Esophagus (tissue), 2 donors: ENCODE measurements around the gene SMC1B. TPM values are rescaled to one million over a fixed set of nuclear protein-coding genes. Genes with fewer than 3 reads are reported as not detected.
"Not testable (repeated sequence)": the region's sequence is repeated elsewhere in the genome, so short reads cannot be mapped to it uniquely, and the experiment has no call there.

Source experiments
- H3K27ac ChIP-seq, 2 donors: one replicate each; pipeline ENCODE4 v1.5.1; 2013; ENCODE audit warnings: low read depth in 2 of 2, mild to moderate bottlenecking in 2 of 2, inconsistent platforms in 1 of 2, low read length in 1 of 2, moderate library complexity in 1 of 2
- H3K27me3 ChIP-seq, 2 donors: one replicate each; pipeline ENCODE4 v1.6.1; 2013; ENCODE audit warnings: low read length in 2 of 2, control low read depth in 1 of 2, mild to moderate bottlenecking in 1 of 2; ENCODE audit not compliant: insufficient read depth in 2 of 2, control insufficient read depth in 1 of 2
- H3K36me3 ChIP-seq, 2 donors: one replicate each; pipeline ENCODE4 v1.6.1; 2013; ENCODE audit warnings: low read length in 1 of 2; ENCODE audit not compliant: control insufficient read depth in 2 of 2, insufficient read depth in 2 of 2
- H3K4me1 ChIP-seq, 2 donors: one replicate each; pipeline ENCODE4 v1.6.1; 2013; ENCODE audit warnings: low read length in 1 of 2; ENCODE audit not compliant: control insufficient read depth in 2 of 2, insufficient read depth in 2 of 2
- H3K4me3 ChIP-seq, 2 donors: one replicate each; pipeline ENCODE4 v1.5.1; 2013; ENCODE audit warnings: low read length in 2 of 2, mild to moderate bottlenecking in 2 of 2, low read depth in 1 of 2, moderate library complexity in 1 of 2
- H3K9me3 ChIP-seq, 2 donors: one replicate each; pipeline ENCODE4 v1.6.1; 2013; ENCODE audit warnings: mild to moderate bottlenecking in 2 of 2, low read depth in 1 of 2, low read length in 1 of 2, moderate library complexity in 1 of 2; ENCODE audit not compliant: control insufficient read depth in 2 of 2, insufficient read depth in 1 of 2
- WGBS, 2 donors: extraction: QIAGEN DNeasy Blood & Tissue Kit; methylation state at CpG; one replicate each; pipeline ENCODE4 v1.1.7; 2013; 5-methylcytosine and 5-hydroxymethylcytosine counted together
- polyA plus RNA-seq, 2 donors: library from polyadenylated mRNA; stranded (reverse); fragments of 200-250 nt; gene quantifications; one replicate each; pipeline ENCODE4 v1.2.3, GENCODE V29; 2013
- donor health status: healthy with polysubstance abuse.
- donor health status: Bipolar disorder and iron deficiency.

Gene SMC1B
- polyA plus RNA-seq, 2 donors: 0.04 TPM; not detected in 1

GRCh38 chr22:45402466-45402985 is 10.9 kb downstream of the SMC1B start:
- Histone ChIP-seq H3K4me3 (no peak overlapping the region), H3K9me3 (no peaks in the 10 kb centered on the region), H3K4me1 (peaks cover 5 to 8% of the 10 kb centered on the region in 2 donors), H3K27me3 (no peaks in the 10 kb centered on the region), H3K36me3 (no peaks in the 10 kb centered on the region), H3K27ac (no peak overlapping the region)
- WGBS, 2 donors: 42 to 54% methylated on average over 3 of the region's 3 CpGs

DNA sequence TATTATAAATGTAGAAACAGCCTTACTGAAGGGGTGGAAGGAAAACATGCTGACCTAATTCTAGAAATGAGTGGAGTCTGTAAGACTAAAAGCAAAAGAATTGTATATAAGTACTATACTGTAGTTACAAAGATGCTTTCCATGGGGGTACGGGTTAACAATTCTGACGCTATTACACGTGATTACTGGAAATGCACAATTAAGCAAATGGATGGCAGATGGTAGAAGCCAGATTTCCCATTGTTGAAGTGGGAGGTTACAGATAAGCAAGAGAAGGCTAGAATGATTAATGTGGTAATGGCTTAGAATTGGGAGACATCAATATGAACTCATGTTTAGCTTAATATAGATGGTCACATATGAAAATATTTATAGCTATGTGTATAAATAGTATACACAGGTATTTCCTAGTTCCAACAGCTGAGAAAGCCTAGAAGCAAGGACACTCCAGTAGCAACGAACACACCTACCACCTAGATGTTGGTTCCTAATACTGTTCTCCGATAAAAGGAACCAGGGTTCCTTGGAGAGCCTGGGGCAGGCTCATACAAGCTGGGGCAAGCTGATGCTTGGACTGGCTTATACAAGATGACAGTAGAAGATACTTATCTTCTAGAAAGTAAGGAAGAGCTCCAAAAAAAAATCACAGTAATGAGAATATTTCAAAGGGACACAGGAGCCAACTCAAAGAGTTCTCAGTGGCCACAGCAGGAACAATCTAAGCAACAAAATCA is 13.5 kb downstream of the SMC1B start:
- no peak overlapping the region for H3K4me3 ChIP-seq
- no peaks in the 10 kb centered on the region for H3K27me3 ChIP-seq
- no peaks in the 10 kb centered on the region for H3K9me3 ChIP-seq
- 72 to 78% methylated on average over 5 of the region's 5 CpGs for WGBS, 2 donors
- peaks cover 5 to 8% of the 10 kb centered on the region in 2 donors for H3K4me1 ChIP-seq
- H3K36me3 ChIP-seq: no peaks in the 10 kb centered on the region
- H3K27ac ChIP-seq: no peak overlapping the region

GRCh38 chr22:45398214-45398613 is 15.2 kb downstream of the SMC1B start:
- peaks cover 5 to 8% of the 10 kb centered on the region in 2 donors for H3K4me1 ChIP-seq
- H3K36me3 ChIP-seq: no peaks in the 10 kb centered on the region
- no peak overlapping the region for H3K4me3 ChIP-seq
- no peaks in the 10 kb centered on the region for H3K9me3 ChIP-seq
- H3K27ac ChIP-seq: no peak overlapping the region
- H3K27me3 ChIP-seq: no peaks in the 10 kb centered on the region
- WGBS, 2 donors: 75 to 77% methylated on average over 13 of the region's 13 CpGs

GRCh38 chr22:45397806-45398205 is 15.6 kb downstream of the SMC1B start:
- Histone ChIP-seq H3K36me3 (no peaks in the 10 kb centered on the region), H3K27me3 (no peaks in the 10 kb centered on the region), H3K4me3 (no peak overlapping the region), H3K4me1 (peaks cover 5 to 8% of the 10 kb centered on the region in 2 donors), H3K9me3 (no peaks in the 10 kb centered on the region), H3K27ac (no peak overlapping the region)
- WGBS, 2 donors: 82 to 85% methylated on average over 5 of the region's 5 CpGs

DNA sequence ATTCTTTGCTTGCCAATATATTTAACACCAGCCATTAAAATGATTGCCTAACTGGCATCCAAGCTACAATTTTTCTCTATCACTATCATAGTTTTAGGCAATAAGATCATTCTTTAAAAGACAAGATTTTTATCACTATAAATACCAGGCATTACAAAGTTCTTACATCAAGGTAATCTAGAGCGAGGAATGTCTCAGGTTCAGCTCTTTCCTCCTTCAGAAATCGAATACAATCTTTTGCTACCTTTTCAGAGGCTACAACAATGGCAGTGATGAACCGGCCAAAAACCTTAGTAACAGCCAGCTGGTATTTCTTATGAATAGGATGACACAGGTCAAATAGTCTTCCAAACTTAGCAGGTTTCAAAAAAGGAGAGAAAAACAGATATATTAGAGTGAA is 23.9 kb downstream of the SMC1B start:
- no peaks in the 10 kb centered on the region for H3K36me3 ChIP-seq
- no peaks in the 10 kb centered on the region for H3K9me3 ChIP-seq
- 84 to 89% methylated on average over 3 of the region's 3 CpGs for WGBS, 2 donors
- H3K4me1 ChIP-seq: no peaks in the 10 kb centered on the region
- H3K27me3 ChIP-seq: no peaks in the 10 kb centered on the region
- no peak overlapping the region for H3K27ac ChIP-seq
- H3K4me3 ChIP-seq: no peak overlapping the region

DNA sequence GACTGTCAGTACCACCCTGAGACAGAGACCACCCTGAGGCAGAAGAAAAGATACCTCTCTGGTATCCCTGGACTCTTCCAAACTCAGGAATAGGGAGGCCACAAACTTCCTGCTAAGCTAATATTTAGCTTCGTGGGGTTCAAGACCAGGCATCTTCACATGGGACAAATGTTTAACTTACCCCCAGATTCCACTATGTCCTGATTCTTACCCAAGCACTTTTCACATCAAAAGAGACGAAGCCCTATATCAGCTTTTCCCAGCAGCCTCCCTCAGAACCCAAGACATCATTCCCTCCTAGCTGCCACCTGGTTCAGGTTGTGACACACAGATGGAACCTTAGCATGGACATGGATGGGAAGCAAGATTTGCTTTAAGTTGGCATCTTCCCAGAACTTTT is 32.1 kb downstream of the SMC1B start:
- Histone ChIP-seq H3K36me3 (no peaks in the 10 kb centered on the region), H3K9me3 (no peaks in the 10 kb centered on the region), H3K27ac (no peak overlapping the region), H3K27me3 (no peaks in the 10 kb centered on the region), H3K4me1 (no peaks in the 10 kb centered on the region), H3K4me3 (no peak overlapping the region)
- 88 to 92% methylated on average over 2 of the region's 2 CpGs for WGBS, 2 donors

DNA sequence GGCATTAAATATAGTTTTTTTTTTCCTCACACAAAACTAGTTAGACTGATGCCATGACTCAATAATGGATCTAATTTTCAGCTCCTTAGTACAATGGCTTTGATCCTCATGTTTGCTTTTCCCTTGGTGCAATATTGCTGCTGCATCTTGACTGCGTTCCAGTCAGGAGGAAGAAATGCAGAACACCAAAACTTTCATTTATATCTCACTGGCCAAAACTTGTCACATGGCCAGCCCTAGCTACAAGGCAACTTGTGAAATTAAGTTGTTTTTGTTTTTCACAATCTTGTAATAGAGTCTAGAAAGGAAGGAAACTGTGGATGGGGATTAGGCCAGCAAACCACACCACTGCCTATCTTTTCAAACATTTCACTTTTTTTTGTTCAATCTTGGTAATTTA is 36.7 kb downstream of the SMC1B start:
- Histone ChIP-seq H3K4me1 (no peaks in the 10 kb centered on the region), H3K36me3 (no peaks in the 10 kb centered on the region), H3K9me3 (no peaks in the 10 kb centered on the region), H3K27ac (no peak overlapping the region), H3K4me3 (no peak overlapping the region), H3K27me3 (no peaks in the 10 kb centered on the region)
- 51 to 64% methylated on average over 1 of the region's 1 CpG for WGBS, 2 donors

- Histone ChIP-seq H3K36me3 (no peaks in the 10 kb centered on the region), H3K27ac (no peak overlapping the region), H3K4me3 (no peak overlapping the region), H3K9me3 (no peaks in the 10 kb centered on the region), H3K27me3 (no peaks in the 10 kb centered on the region), H3K4me1 (no peaks in the 10 kb centered on the region)
- WGBS, 2 donors: 85 to 92% methylated on average over 3 of the region's 3 CpGs
These were observed 37.4 kb downstream of the SMC1B start for GRCh38 chr22:45376009-45376408.

- WGBS, 2 donors: 90 to 91% methylated on average over 3 of the region's 3 CpGs
- not testable (repeated sequence) for H3K36me3 ChIP-seq, H3K9me3 ChIP-seq, H3K27me3 ChIP-seq, H3K27ac ChIP-seq, H3K4me1 ChIP-seq, H3K4me3 ChIP-seq
These were observed 39.8 kb downstream of the SMC1B start for GRCh38 chr22:45373592-45373991.

- WGBS, 2 donors: 80 to 85% methylated on average over 3 of the region's 3 CpGs
- Histone ChIP-seq H3K36me3 (no peaks in the 10 kb centered on the region), H3K27me3 (no peaks in the 10 kb centered on the region), H3K4me1 (no peaks in the 10 kb centered on the region), H3K27ac (no peak overlapping the region), H3K9me3 (no peaks in the 10 kb centered on the region), H3K4me3 (no peak overlapping the region)
These were observed 46.7 kb downstream of the SMC1B start for GRCh38 chr22:45366713-45367112.
